OCI-LY7 (cell line): ENCODE results near the gene COL23A1. TPM values are rescaled to one million over a fixed set of nuclear protein-coding genes. Genes with fewer than 3 reads are reported as not detected.

Source experiments
- BruUV-seq: library from RNA; stranded (reverse); fragments of 400-500 nt; replicated peaks from 2 replicates; lab custom pipeline; 2021; lab: Mats Ljungman, UMichigan
- CTCF ChIA-PET: fragments of 300-600 bp; sonication (Branson Sonifier 250); formaldehyde crosslinking; loops from one replicate; lab custom pipeline; 2022; ENCODE audit warnings: antibody characterized with exemption; ENCODE audit not compliant: unreplicated experiment; lab: Charles Lee
- POLR2A ChIA-PET: fragments of 300-600 bp; sonication (Branson Sonifier 250); formaldehyde crosslinking; loops from one replicate; lab custom pipeline; 2022; ENCODE audit warnings: antibody characterized with exemption; lab: Charles Lee
- DNase-seq: peaks from one replicate; pipeline ENCODE4 v3.0.0-alpha.2; 2015; ENCODE audit warnings: low spot score
- H2AFZ ChIP-seq: fragments of 200-600 bp; sonication (generic), shearing (Covaris generic); 2 replicates; pipeline ENCODE4 v1.6.1; 2014; ENCODE audit warnings: mild to moderate bottlenecking, antibody characterized with exemption, low read length, moderate library complexity
- H3K27ac ChIP-seq: fragments of 200-600 bp; sonication (generic); 2 replicates; pipeline ENCODE4 v1.5.1; 2014; ENCODE audit warnings: mixed run types, low read depth, mild to moderate bottlenecking, moderate library complexity, low read length, inconsistent platforms; ENCODE audit not compliant: poor library complexity, severe bottlenecking
- H3K36me3 ChIP-seq: fragments of 200-600 bp; sonication (generic); 2 replicates; pipeline ENCODE4 v1.6.1; 2014; ENCODE audit warnings: mild to moderate bottlenecking, antibody characterized with exemption, low read length, moderate library complexity, mixed read lengths; ENCODE audit not compliant: insufficient read depth
- H3K4me1 ChIP-seq: fragments of 200-600 bp; sonication (generic); 2 replicates; pipeline ENCODE4 v1.5.1; 2014; ENCODE audit warnings: mild to moderate bottlenecking, low read length; ENCODE audit not compliant: insufficient read depth, poor library complexity, severe bottlenecking
- H3K4me2 ChIP-seq: fragments of 200-600 bp; sonication (generic); 2 replicates; pipeline ENCODE4 v1.6.1; 2014; ENCODE audit warnings: mild to moderate bottlenecking, low read length
- H3K4me3 ChIP-seq: fragments of 200-600 bp; sonication (generic); 2 replicates; pipeline ENCODE4 v1.5.1; 2014; ENCODE audit warnings: mild to moderate bottlenecking, low read depth, low read length; ENCODE audit not compliant: poor library complexity, severe bottlenecking
- H3K79me2 ChIP-seq: fragments of 200-600 bp; sonication (generic); 2 replicates; pipeline ENCODE4 v1.6.1; 2016; ENCODE audit warnings: low read depth, mild to moderate bottlenecking, low read length, moderate library complexity, mixed read lengths; ENCODE audit not compliant: insufficient read depth
- H3K9me2 ChIP-seq: fragments of 200-600 bp; sonication (generic); 2 replicates; pipeline ENCODE4 v1.6.1; 2016; ENCODE audit warnings: mild to moderate bottlenecking, low read length, mixed read lengths; ENCODE audit not compliant: insufficient read depth
- H3K9me3 ChIP-seq: fragments of 200-600 bp; sonication (generic); 2 replicates; pipeline ENCODE4 v1.6.1; 2014; ENCODE audit warnings: mild to moderate bottlenecking, mixed run types, low read length, mixed read lengths
- H4K20me1 ChIP-seq: fragments of 200-600 bp; sonication (generic); 2 replicates; pipeline ENCODE4 v1.6.1; 2014; ENCODE audit warnings: mild to moderate bottlenecking, antibody characterized with exemption, low read length, moderate library complexity, mixed read lengths; ENCODE audit not compliant: insufficient read depth
- EZH2phosphoT487 ChIP-seq: fragments of 200-600 bp; sonication (generic); IDR thresholded peaks from 2 replicates; pipeline ENCODE4 v1.6.1; 2018; ENCODE audit warnings: low read depth, borderline replicate concordance, mild to moderate bottlenecking, mixed run types, antibody characterized with exemption, low read length, moderate library complexity, mixed read lengths
- intact Hi-C: fragments of 100-400 bp; cut with micrococcal nuclease; formaldehyde crosslinking; loops from one replicate; pipeline ENCODE4 v1.10.0; 2022; ENCODE audit not compliant: unreplicated experiment
- total RNA-seq, 2 experiments: library from RNA; depleted of rRNA in 1 of 2; stranded (reverse); fragments of >200 nt in 1 of 2; shearing (Covaris generic) in 1 of 2; gene quantifications; 2 replicates each; pipeline ENCODE4 v1.2.3, GENCODE V29; 2014 to 2022
- TF ChIP-seq, protein P1 (sequence below): fragments of 200-600 bp; sonication (generic); conservative IDR thresholded peaks from 2 replicates; pipeline ENCODE4 v1.5.1; 2014; ENCODE audit warnings: mild to moderate bottlenecking, antibody characterized with exemption, low read length, moderate library complexity, mixed read lengths

The COL23A1 gene
- total RNA-seq, 2 experiments from 2014 or later: 0.53 TPM; not detected in 1

- intact Hi-C loops: no loop called here
- Histone ChIP-seq H3K79me2 (no peaks in the 10 kb centered on the region), H3K4me3 (no peak overlapping the region), H2AFZ (no peak overlapping the region), H4K20me1 (no peaks in the 10 kb centered on the region), H3K9me2 (no peaks in the 10 kb centered on the region), H3K4me1 (no peaks in the 10 kb centered on the region), H3K27ac (no peak overlapping the region), H3K36me3 (no peaks in the 10 kb centered on the region), H3K9me3 (no peaks in the 10 kb centered on the region), H3K4me2 (no peak overlapping the region)
- no peak for DNase-seq
- ChIA-PET POLR2A (no interaction called here), CTCF (no interaction called here)
- no TSS peak for BruUV-seq
- TF ChIP-seq EZH2phosphoT487: no peak
- TF ChIP-seq, protein P1, sequence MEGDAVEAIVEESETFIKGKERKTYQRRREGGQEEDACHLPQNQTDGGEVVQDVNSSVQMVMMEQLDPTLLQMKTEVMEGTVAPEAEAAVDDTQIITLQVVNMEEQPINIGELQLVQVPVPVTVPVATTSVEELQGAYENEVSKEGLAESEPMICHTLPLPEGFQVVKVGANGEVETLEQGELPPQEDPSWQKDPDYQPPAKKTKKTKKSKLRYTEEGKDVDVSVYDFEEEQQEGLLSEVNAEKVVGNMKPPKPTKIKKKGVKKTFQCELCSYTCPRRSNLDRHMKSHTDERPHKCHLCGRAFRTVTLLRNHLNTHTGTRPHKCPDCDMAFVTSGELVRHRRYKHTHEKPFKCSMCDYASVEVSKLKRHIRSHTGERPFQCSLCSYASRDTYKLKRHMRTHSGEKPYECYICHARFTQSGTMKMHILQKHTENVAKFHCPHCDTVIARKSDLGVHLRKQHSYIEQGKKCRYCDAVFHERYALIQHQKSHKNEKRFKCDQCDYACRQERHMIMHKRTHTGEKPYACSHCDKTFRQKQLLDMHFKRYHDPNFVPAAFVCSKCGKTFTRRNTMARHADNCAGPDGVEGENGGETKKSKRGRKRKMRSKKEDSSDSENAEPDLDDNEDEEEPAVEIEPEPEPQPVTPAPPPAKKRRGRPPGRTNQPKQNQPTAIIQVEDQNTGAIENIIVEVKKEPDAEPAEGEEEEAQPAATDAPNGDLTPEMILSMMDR: no peak
These were observed 52.5 kb downstream of the COL23A1 start for GRCh38 chr5:178537467-178538371.

- Histone ChIP-seq H3K9me2 (no peaks in the 10 kb centered on the region), H3K27ac (no peak overlapping the region), H3K9me3 (no peaks in the 10 kb centered on the region), H3K79me2 (no peaks in the 10 kb centered on the region), H3K36me3 (no peaks in the 10 kb centered on the region), H3K4me1 (no peaks in the 10 kb centered on the region), H3K4me3 (no peak overlapping the region), H4K20me1 (no peaks in the 10 kb centered on the region), H3K4me2 (no peak overlapping the region), H2AFZ (no peak overlapping the region)
- TF ChIP-seq, protein P1: no peak
- TF ChIP-seq EZH2phosphoT487: no peak
- DNase-seq: no peak
- intact Hi-C loops: no loop called here
- ChIA-PET CTCF (no interaction called here), POLR2A (no interaction called here)
- no TSS peak for BruUV-seq
These were observed 53.4 kb downstream of the COL23A1 start for GRCh38 chr5:178536541-178537466.
